Measurements from ENCODE around the gene B3GALT2. TPM values are rescaled to one million over a fixed set of nuclear protein-coding genes. Genes with fewer than 3 reads are reported as not detected.

Gene B3GALT2
- total and polyA plus RNA-seq, 12 donors = 19.0 to 102 (median 49.3) TPM

DNA sequence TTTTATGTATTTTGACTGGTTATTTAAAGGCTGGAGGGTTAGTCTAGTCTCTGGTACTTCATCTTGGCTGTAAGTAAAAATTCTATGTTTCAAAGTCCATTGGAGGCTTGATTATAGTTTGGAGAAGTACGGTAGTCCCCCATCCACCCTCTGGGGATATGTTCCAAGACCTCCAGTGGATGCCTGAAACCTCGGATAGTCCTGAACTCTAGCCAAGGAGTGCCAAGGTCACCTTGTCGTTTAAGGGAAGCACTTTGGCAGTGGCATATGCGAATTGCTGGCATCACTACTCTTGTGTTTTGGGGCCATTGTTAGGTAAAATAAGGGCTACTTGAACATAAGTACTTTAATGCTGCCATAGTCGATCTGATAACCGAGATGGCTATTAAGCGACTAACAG, 46.2 kb downstream of the B3GALT2 start:
- peak in 3 of 8 donors; percentile 24 to 46 (median 44) for ATAC-seq
- WGBS, 2 donors = 66 to 69% methylated on average over 7 of the region's 7 CpGs
- peaks cover 0 to 95% (median 33%) of the 10 kb centered on the region in 9 donors for H3K36me3 ChIP-seq

DNA sequence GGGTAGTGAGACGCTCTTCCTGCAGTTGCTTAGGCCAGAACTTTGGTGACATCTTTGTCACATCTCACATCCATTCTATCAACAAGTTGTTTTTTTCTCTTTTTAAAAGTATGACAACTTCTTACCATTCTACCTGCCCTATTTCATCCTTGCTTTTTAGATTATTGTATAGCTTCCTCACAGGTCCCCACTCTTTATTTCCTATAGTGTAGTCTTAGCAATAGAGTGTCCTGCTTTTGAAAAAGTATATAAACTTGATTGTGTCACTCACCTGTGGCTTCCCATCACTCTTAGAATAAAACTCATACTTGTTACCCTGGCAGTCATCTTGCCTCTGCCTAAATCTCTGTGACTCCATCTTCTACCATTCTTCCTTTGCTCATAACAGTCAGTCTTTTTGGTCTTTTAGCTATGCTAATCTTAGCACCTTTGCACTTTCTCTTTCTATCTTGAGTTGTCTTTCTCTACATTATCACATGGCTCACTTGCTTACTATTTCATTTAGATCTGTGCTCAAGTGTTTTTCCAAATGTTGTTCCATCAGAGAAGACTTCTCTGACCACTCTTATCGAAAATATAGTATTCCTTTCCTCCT, 55.0 kb downstream of the B3GALT2 start:
- H3K4me3 ChIP-seq = no peak overlapping the region
- TF ChIP-seq, protein P1, sequence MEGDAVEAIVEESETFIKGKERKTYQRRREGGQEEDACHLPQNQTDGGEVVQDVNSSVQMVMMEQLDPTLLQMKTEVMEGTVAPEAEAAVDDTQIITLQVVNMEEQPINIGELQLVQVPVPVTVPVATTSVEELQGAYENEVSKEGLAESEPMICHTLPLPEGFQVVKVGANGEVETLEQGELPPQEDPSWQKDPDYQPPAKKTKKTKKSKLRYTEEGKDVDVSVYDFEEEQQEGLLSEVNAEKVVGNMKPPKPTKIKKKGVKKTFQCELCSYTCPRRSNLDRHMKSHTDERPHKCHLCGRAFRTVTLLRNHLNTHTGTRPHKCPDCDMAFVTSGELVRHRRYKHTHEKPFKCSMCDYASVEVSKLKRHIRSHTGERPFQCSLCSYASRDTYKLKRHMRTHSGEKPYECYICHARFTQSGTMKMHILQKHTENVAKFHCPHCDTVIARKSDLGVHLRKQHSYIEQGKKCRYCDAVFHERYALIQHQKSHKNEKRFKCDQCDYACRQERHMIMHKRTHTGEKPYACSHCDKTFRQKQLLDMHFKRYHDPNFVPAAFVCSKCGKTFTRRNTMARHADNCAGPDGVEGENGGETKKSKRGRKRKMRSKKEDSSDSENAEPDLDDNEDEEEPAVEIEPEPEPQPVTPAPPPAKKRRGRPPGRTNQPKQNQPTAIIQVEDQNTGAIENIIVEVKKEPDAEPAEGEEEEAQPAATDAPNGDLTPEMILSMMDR (IDR thresholded peaks at IDR 0.05) = no peak
- H3K27ac ChIP-seq = no peak overlapping the region
- WGBS, 2 donors = 94 to 96% methylated on average over 2 of the region's 2 CpGs
- no peak for ATAC-seq
- H3K27me3 ChIP-seq = no peaks in the 10 kb centered on the region
- no peak for DNase-seq
- H3K36me3 ChIP-seq = peaks cover 0 to 93% (median 49%) of the 10 kb centered on the region in 9 donors
- H3K4me1 ChIP-seq = peaks cover 0 to 23% (median 6%) of the 10 kb centered on the region in 9 donors
- H3K9me3 ChIP-seq = no peaks in the 10 kb centered on the region
- intact Hi-C loops (cut with DNase I) = no loop called here

More for the DNA sequence above, 46.2 kb downstream of the B3GALT2 start:
- Histone ChIP-seq H3K4me3 (no peak overlapping the region), H3K9me3 (no peaks in the 10 kb centered on the region), H3K27ac (peak overlapping the region in 1 of 10 donors; percentile 15), H3K4me1 (peaks cover 0 to 8% (median 0%) of the 10 kb centered on the region in 9 donors), H3K27me3 (no peaks in the 10 kb centered on the region)
- TF ChIP-seq, protein P1 (IDR thresholded peaks at IDR 0.05) = no peak
- intact Hi-C loops (cut with DNase I) = no loop called here
- no peak for DNase-seq

Small RNA genes lying within 50 kb of the gene (microRNA-seq; reads per million reads assigned to microRNA genes)
- 0 to 0.51 reads per million in 2 donors for gene MIR1278

Other genes with a start within 250 kb of the B3GALT2 start
- 10 to 100 TPM; 25.7 to 45.2 (median 35.9) TPM for gene UCHL5, start 127.3 kb downstream of the B3GALT2 start, total RNA-seq
- gene UCHL5, start 127.3 kb downstream of the B3GALT2 start, polyA plus RNA-seq = 10 to 100 TPM; 13.3 to 18.4 TPM
- gene RO60, start 127.0 kb downstream of the B3GALT2 start, total RNA-seq = 10 to 100 TPM; 43.6 to 62.9 (median 55.9) TPM
- gene RO60, start 127.0 kb downstream of the B3GALT2 start, polyA plus RNA-seq = 1 to 10 TPM; 4.7 to 5.9 TPM
- gene GLRX2, start 81.2 kb downstream of the B3GALT2 start, total RNA-seq = 10 to 100 TPM; 27.6 to 51.9 (median 33.5) TPM
- 10 to 100 TPM; 33.1 to 64.9 TPM for gene GLRX2, start 81.2 kb downstream of the B3GALT2 start, polyA plus RNA-seq
- 10 to 100 TPM; 47.9 to 70.2 (median 57.0) TPM for gene CDC73, start 64.6 kb downstream of the B3GALT2 start, total RNA-seq
- 10 to 100 TPM in 1 of 2 donors, 1 to 10 TPM in 1; 9.2 to 10.2 TPM for gene CDC73, start 64.6 kb downstream of the B3GALT2 start, polyA plus RNA-seq